B cell (primary cell): ENCODE results near the gene TMA7.

Experiments
- CTCF ChIP-seq: fragments of 200-600 bp; IDR thresholded peaks from one replicate; pipeline ENCODE4 v1.8.0; 2022; ENCODE audit warnings: antibody characterized with exemption, mild to moderate bottlenecking
- EZH2 ChIP-seq: IDR thresholded peaks from 2 replicates; pipeline ENCODE4 v1.6.1; 2012; ENCODE audit warnings: borderline replicate concordance, low read depth, mild to moderate bottlenecking, moderate library complexity, low read length; ENCODE audit not compliant: insufficient read depth, poor library complexity, severe bottlenecking

- no peak for TF ChIP-seq CTCF
- TF ChIP-seq EZH2, result no peak
These were observed 29.2 kb downstream of the TMA7 start for GRCh38 chr3:48469046-48469915.
